Peyer's patch (tissue), 4 donors: Measurements from ENCODE around the gene SIGLEC12.

Source experiments
- POLR2A ChIP-seq, 2 donors: fragments of 450-650 bp; IDR thresholded peaks; one replicate each; pipeline ENCODE4 v1.5.1; 2017; ENCODE audit warnings: antibody characterized with exemption in 2 of 2, mild to moderate bottlenecking in 2 of 2, moderate library complexity in 2 of 2
- TF ChIP-seq, protein P1 (sequence below), 6 experiments: fragments of 450-650 bp in 4 of 6; fragments of 200-600 bp in 2 of 6; sonication (generic) in 1 of 6; IDR thresholded peaks; one replicate each; pipeline ENCODE4 v1.5.1; 2017 to 2019; ENCODE audit warnings: antibody characterized with exemption in 6 of 6, mild to moderate bottlenecking in 3 of 6, moderate library complexity in 1 of 6

DNA sequence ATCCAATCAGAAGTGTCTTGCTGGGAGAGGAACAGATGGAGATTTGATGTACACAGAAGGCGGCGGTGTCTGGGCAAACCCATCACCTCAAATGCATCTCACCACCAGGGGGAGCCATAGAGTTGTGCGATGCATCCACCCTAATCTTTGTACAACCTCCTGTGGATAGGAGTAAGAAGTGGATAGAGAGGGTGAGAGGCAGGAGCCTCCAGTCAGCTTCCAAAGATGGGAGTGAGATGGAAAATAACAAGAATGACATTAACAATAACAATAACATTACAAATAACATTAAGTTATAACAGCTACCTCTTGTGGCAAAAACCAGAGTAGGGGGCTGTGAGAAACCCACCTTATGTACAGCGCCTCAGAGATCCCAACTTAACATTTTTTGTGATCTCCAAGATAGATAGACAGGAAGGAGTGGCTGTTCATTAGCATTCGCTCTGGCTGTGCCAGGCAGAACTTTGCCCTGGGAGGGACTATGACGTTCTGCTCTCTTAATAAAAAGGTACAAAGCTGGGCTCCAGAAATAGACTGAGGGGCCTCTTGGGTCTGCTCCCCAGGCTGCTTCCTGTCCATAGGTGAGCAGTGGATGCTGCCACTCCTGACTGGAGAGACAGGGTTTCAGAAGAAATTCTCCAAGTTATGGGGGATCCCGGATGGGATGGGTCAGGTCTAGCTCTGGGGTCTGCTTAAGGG lies 28.4 kb downstream of the SIGLEC12 start:
- TF ChIP-seq, protein P1, sequence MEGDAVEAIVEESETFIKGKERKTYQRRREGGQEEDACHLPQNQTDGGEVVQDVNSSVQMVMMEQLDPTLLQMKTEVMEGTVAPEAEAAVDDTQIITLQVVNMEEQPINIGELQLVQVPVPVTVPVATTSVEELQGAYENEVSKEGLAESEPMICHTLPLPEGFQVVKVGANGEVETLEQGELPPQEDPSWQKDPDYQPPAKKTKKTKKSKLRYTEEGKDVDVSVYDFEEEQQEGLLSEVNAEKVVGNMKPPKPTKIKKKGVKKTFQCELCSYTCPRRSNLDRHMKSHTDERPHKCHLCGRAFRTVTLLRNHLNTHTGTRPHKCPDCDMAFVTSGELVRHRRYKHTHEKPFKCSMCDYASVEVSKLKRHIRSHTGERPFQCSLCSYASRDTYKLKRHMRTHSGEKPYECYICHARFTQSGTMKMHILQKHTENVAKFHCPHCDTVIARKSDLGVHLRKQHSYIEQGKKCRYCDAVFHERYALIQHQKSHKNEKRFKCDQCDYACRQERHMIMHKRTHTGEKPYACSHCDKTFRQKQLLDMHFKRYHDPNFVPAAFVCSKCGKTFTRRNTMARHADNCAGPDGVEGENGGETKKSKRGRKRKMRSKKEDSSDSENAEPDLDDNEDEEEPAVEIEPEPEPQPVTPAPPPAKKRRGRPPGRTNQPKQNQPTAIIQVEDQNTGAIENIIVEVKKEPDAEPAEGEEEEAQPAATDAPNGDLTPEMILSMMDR (IDR thresholded peaks at IDR 0.05) = peak; percentile 75 to 91 (median 86)
- TF ChIP-seq POLR2A (IDR thresholded peaks at IDR 0.05) = peak; percentile 30 to 67
